ENCODE data around the gene FAM83F.

Gene FAM83F

DNA sequence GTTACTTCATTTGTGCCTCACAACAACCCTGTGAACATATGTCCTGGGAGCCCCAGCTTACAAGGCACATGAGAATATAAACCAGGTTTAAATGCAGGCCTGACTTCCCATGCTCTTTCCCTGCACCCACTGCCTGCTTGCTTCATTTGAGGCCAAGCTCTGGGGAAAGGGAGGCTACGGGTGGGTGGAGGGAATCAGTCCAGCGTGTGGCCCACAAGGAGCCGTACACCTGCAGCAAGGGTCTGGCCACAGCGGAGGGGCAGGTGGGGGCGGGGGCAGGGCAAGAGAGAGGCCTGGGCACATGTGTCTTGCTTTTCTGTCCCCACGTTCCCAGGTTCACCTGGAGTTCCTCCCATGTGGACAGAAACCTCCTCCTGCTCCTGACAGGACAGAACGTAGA is 26.2 kb downstream of the FAM83F start:
- Histone ChIP-seq H3K9me3 (ENCODE audit: severe bottlenecking) (no peaks in the 10 kb centered on the region), H3K27me3 (ENCODE audit: insufficient read depth, poor library complexity, severe bottlenecking) (no peaks in the 10 kb centered on the region), H3K27ac (ENCODE audit: poor library complexity, severe bottlenecking) (no peak overlapping the region), H3K4me3 (ENCODE audit: severe bottlenecking) (no peak overlapping the region), H3K4me1 (ENCODE audit: insufficient read depth, poor library complexity, severe bottlenecking) (peaks cover 23% of the 10 kb centered on the region), H3K36me3 (ENCODE audit: low read depth) (peaks cover 22% of the 10 kb centered on the region)
- no peak for ATAC-seq (ENCODE audit: low read depth)
- no peak for DNase-seq (ENCODE audit: low spot score)
- TF ChIP-seq CTCF (IDR thresholded peaks at IDR 0.05; ENCODE audit: poor library complexity, severe bottlenecking) = no peak

DNA sequence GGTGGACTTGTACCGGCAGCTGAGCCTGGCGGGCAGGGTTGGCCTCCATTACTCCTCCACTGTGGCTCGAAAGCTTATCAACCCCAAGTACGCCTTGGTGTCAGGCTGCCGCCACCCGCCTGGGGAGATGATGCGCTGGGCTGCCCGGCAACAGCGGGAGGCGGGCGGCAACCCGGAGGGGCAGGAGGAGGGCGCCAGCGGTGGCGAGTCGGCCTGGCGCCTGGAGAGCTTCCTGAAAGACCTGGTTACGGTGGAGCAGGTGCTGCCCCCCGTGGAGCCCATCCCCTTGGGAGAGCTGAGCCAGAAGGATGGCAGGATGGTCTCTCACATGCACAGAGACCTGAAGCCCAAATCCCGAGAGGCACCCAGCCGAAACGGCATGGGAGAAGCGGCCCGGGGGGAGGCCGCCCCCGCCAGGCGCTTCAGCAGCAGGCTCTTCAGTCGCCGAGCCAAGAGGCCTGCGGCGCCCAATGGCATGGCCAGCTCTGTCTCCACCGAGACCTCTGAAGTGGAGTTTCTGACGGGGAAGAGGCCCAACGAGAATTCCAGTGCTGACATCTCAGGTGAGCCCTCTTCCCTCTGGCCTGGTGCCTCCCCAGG is 26.7 kb downstream of the FAM83F start:
- H3K27ac ChIP-seq (ENCODE audit: poor library complexity, severe bottlenecking) = no peak overlapping the region
- DNase-seq (ENCODE audit: low spot score) = no peak
- no peaks in the 10 kb centered on the region for H3K27me3 ChIP-seq (ENCODE audit: insufficient read depth, poor library complexity, severe bottlenecking)
- H3K4me1 ChIP-seq (ENCODE audit: insufficient read depth, poor library complexity, severe bottlenecking) = peaks cover 23% of the 10 kb centered on the region
- no peak for ATAC-seq (ENCODE audit: low read depth)
- TF ChIP-seq CTCF (IDR thresholded peaks at IDR 0.05; ENCODE audit: poor library complexity, severe bottlenecking) = no peak
- H3K36me3 ChIP-seq (ENCODE audit: low read depth) = peaks cover 22% of the 10 kb centered on the region
- no peak overlapping the region for H3K4me3 ChIP-seq (ENCODE audit: severe bottlenecking)
- no peaks in the 10 kb centered on the region for H3K9me3 ChIP-seq (ENCODE audit: severe bottlenecking)

GRCh38 chr22:40022536-40023240 is 27.9 kb downstream of the FAM83F start:
- Histone ChIP-seq H3K27me3 (ENCODE audit: insufficient read depth, poor library complexity, severe bottlenecking) (no peaks in the 10 kb centered on the region), H3K4me1 (ENCODE audit: insufficient read depth, poor library complexity, severe bottlenecking) (peaks cover 23% of the 10 kb centered on the region), H3K27ac (ENCODE audit: poor library complexity, severe bottlenecking) (peak overlapping the region; percentile 60), H3K4me3 (ENCODE audit: severe bottlenecking) (no peak overlapping the region), H3K9me3 (ENCODE audit: severe bottlenecking) (no peaks in the 10 kb centered on the region), H3K36me3 (ENCODE audit: low read depth) (peaks cover 22% of the 10 kb centered on the region)
- no peak for TF ChIP-seq CTCF (IDR thresholded peaks at IDR 0.05; ENCODE audit: poor library complexity, severe bottlenecking)
- DNase-seq (ENCODE audit: low spot score) (no peak), ATAC-seq (ENCODE audit: low read depth) (peak; percentile 91)

DNA sequence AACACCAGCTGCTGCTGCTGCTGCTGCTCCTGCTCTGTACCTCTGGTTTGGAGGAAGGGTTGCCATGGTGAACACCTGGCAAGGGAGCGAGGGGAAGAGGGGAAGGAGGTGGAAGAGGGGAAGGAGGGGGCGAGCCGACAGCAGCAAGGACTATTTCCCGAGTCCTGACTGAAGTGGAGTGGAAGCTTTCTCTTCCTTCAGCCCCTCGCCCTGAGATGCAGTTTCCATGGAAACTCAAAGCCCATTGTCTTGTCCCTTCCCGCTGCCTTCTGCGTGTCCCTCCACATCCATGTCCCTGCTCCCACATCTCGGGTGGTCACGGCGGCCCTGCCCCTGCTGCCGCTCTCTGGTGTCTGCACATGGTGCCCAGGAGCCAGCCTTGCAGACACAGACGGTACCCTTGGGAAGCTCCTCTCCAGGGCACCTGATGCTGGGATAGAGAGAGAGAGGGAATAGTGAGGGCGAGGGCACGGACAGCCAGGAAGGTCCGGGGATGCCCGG is 28.6 kb downstream of the FAM83F start:
- DNase-seq (ENCODE audit: low spot score) = no peak
- ATAC-seq (ENCODE audit: low read depth) = no peak
- no peaks in the 10 kb centered on the region for H3K27me3 ChIP-seq (ENCODE audit: insufficient read depth, poor library complexity, severe bottlenecking)
- no peak for TF ChIP-seq CTCF (IDR thresholded peaks at IDR 0.05; ENCODE audit: poor library complexity, severe bottlenecking)
- H3K36me3 ChIP-seq (ENCODE audit: low read depth) = peaks cover 22% of the 10 kb centered on the region
- peak overlapping the region; percentile 60 for H3K27ac ChIP-seq (ENCODE audit: poor library complexity, severe bottlenecking)
- H3K4me1 ChIP-seq (ENCODE audit: insufficient read depth, poor library complexity, severe bottlenecking) = peaks cover 23% of the 10 kb centered on the region
- H3K9me3 ChIP-seq (ENCODE audit: severe bottlenecking) = no peaks in the 10 kb centered on the region
- no peak overlapping the region for H3K4me3 ChIP-seq (ENCODE audit: severe bottlenecking)
